Osteoblast (primary cell): ENCODE results near the gene SMIM14. TPM values are rescaled to one million over a fixed set of nuclear protein-coding genes. Genes with fewer than 3 reads are reported as not detected.
"Not testable (repeated sequence)": the region's sequence is repeated elsewhere in the genome, so short reads cannot be mapped to it uniquely, and the experiment has no call there.

Source experiments
- DNase-seq: peaks from one replicate; pipeline ENCODE4 v3.0.0; 2011; ENCODE audit warnings: low spot score, mixed read lengths; ENCODE audit not compliant: insufficient read length; ENCODE audit errors: missing footprints
- H2AFZ ChIP-seq: 2 replicates; pipeline ENCODE4 v1.6.0; 2011; ENCODE audit warnings: mild to moderate bottlenecking, low read length
- H3K27ac ChIP-seq: 2 replicates; pipeline ENCODE4 v1.5.1; 2011; ENCODE audit warnings: mild to moderate bottlenecking, low read depth, low read length, moderate library complexity
- H3K27me3 ChIP-seq: 2 replicates; pipeline ENCODE4 v1.6.0; 2012; ENCODE audit warnings: mild to moderate bottlenecking, control low read depth, inconsistent platforms, low read length, moderate library complexity; ENCODE audit not compliant: insufficient read depth
- H3K36me3 ChIP-seq: 2 replicates; pipeline ENCODE4 v1.5.1; 2011; ENCODE audit warnings: mild to moderate bottlenecking, low read length, control low read depth, moderate library complexity; ENCODE audit not compliant: insufficient read depth
- H3K4me1 ChIP-seq: 2 replicates; pipeline ENCODE4 v1.5.1; 2011; ENCODE audit warnings: mild to moderate bottlenecking, low read length, control low read depth, moderate library complexity; ENCODE audit not compliant: insufficient read depth
- H3K4me2 ChIP-seq: 2 replicates; pipeline ENCODE4 v1.6.0; 2011; ENCODE audit warnings: mild to moderate bottlenecking, low read length; ENCODE audit not compliant: insufficient read depth
- H3K4me3 ChIP-seq: fragments of 200-600 bp; sonication (generic); 3 replicates; pipeline ENCODE4 v1.5.1; 2012; ENCODE audit warnings: mild to moderate bottlenecking, low read length, inconsistent platforms; ENCODE audit not compliant: insufficient read depth
- H3K79me2 ChIP-seq: 2 replicates; pipeline ENCODE4 v1.6.0; 2012; ENCODE audit warnings: mild to moderate bottlenecking, low read length, control low read depth, inconsistent platforms; ENCODE audit not compliant: insufficient read depth
- H3K9me3 ChIP-seq: 2 replicates; pipeline ENCODE4 v1.5.1; 2011; ENCODE audit warnings: low read depth, low read length, control low read depth
- H4K20me1 ChIP-seq: 2 replicates; pipeline ENCODE4 v1.6.0; 2012; ENCODE audit warnings: mild to moderate bottlenecking, low read length, control low read depth; ENCODE audit not compliant: insufficient read depth
- CTCF ChIP-seq: IDR thresholded peaks from 2 replicates; pipeline ENCODE4 v1.5.1; 2011; ENCODE audit warnings: mild to moderate bottlenecking, low read depth, low read length, moderate library complexity; ENCODE audit errors: extremely low read depth
- total RNA-seq: library from RNA; depleted of rRNA; stranded (reverse); fragments of >200 nt; gene quantifications from 2 replicates; pipeline ENCODE4 v1.2.3, GENCODE V29; 2012

SMIM14 gene
- total RNA-seq, 1 donor: 61.5 TPM

GRCh38 chr4:39533541-39533940 lies 105.1 kb downstream of the SMIM14 start:
- H3K27ac ChIP-seq: no peak overlapping the region
- H3K4me2 ChIP-seq: no peak overlapping the region
- H3K4me3 ChIP-seq: no peak overlapping the region
- no peak overlapping the region for H2AFZ ChIP-seq
- DNase-seq: no peak
- peaks cover 3% of the 10 kb centered on the region for H3K4me1 ChIP-seq
- TF ChIP-seq CTCF: no peak
- no peaks in the 10 kb centered on the region for H4K20me1 ChIP-seq
- H3K79me2 ChIP-seq: peaks cover 8% of the 10 kb centered on the region
- no peaks in the 10 kb centered on the region for H3K27me3 ChIP-seq
- no peaks in the 10 kb centered on the region for H3K9me3 ChIP-seq
- H3K36me3 ChIP-seq: peaks cover 6% of the 10 kb centered on the region

DNA sequence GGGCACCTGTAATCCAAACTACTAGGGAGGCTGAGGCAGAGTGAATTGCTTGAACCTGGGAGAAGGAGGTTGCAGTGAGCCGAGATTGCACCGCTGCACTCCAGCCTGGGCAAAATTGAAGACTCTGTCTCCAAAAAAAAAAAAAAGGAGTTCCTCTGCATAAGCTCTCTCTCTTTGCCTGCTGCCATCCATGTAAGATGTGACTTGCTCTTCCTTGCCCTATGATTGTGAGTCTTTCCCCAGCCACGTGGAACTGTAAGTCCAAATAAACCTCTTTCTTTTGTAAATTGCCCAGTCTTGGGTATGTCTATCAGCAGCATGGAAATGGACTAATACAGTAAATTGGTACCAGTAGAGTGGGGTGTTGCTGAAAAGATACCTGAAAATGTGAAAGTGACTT lies 106.4 kb downstream of the SMIM14 start:
- not testable (repeated sequence) for H3K4me1 ChIP-seq

GRCh38 chr4:39530682-39531081 lies 108.0 kb downstream of the SMIM14 start:
- Histone ChIP-seq H3K9me3 (no peaks in the 10 kb centered on the region), H3K27ac (no peak overlapping the region), H3K4me3 (no peak overlapping the region), H3K4me2 (no peak overlapping the region), H3K4me1 (peaks cover 5% of the 10 kb centered on the region), H3K36me3 (peaks cover 6% of the 10 kb centered on the region), H3K27me3 (no peaks in the 10 kb centered on the region), H2AFZ (no peak overlapping the region), H4K20me1 (peaks cover 7% of the 10 kb centered on the region), H3K79me2 (peaks cover 24% of the 10 kb centered on the region)
- DNase-seq: no peak
- TF ChIP-seq CTCF: no peak

More for the DNA sequence above, 106.4 kb downstream of the SMIM14 start:
- H2AFZ ChIP-seq, H3K27me3 ChIP-seq, DNase-seq, H4K20me1 ChIP-seq, H3K4me3 ChIP-seq, H3K27ac ChIP-seq, H3K4me2 ChIP-seq, H3K9me3 ChIP-seq, H3K36me3 ChIP-seq, H3K79me2 ChIP-seq: not testable (repeated sequence)

DNA sequence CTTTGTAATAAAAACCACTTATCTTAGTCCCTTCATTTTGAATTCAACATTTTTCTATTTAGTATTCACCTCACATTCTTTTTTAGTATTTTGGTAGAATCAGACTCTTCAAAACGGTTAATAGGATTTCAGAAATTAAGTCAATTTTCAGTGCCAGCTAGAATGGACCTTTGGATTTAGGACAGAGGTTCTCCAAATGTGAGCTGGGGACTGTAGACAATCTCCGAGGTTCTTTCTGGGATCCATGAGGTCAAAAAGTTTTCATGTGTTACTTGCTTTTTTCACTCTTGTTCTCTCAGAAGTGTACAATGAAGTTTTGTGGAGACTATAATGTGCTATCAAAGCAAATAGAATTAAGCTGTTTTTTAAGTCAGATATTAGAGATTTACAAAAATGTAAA lies 109.1 kb downstream of the SMIM14 start:
- Histone ChIP-seq H3K36me3 (peaks cover 11% of the 10 kb centered on the region), H3K27me3 (no peaks in the 10 kb centered on the region), H3K4me1 (peaks cover 11% of the 10 kb centered on the region), H3K79me2 (peaks cover 35% of the 10 kb centered on the region), H2AFZ (no peak overlapping the region), H3K4me3 (no peak overlapping the region), H3K9me3 (no peaks in the 10 kb centered on the region), H3K4me2 (no peak overlapping the region), H3K27ac (no peak overlapping the region), H4K20me1 (peaks cover 13% of the 10 kb centered on the region)
- DNase-seq: no peak
- TF ChIP-seq CTCF: no peak
